Duodenal mucosa (tissue), 2 donors: ENCODE measurements around the gene ZBTB40.

Experiments
- H3K27ac ChIP-seq: one replicate; pipeline ENCODE4 v1.7.0; 2013; ENCODE audit warnings: low read depth, low read length
- H3K27me3 ChIP-seq, 2 donors: one replicate each; pipeline ENCODE4 v1.7.0; 2013; ENCODE audit warnings: low read length in 2 of 2, control low read depth in 1 of 2; ENCODE audit not compliant: insufficient read depth in 2 of 2, control insufficient read depth in 1 of 2
- H3K36me3 ChIP-seq, 2 donors: one replicate each; pipeline ENCODE4 v1.7.0; 2013; ENCODE audit warnings: low read length in 2 of 2, control low read depth in 1 of 2; ENCODE audit not compliant: insufficient read depth in 2 of 2, control insufficient read depth in 1 of 2
- H3K4me1 ChIP-seq, 2 donors: one replicate each; pipeline ENCODE4 v1.7.0; 2013; ENCODE audit warnings: low read length in 2 of 2, control low read depth in 1 of 2; ENCODE audit not compliant: insufficient read depth in 2 of 2, control insufficient read depth in 1 of 2
- H3K4me3 ChIP-seq, 2 donors: one replicate each; pipeline ENCODE4 v1.7.0; 2013; ENCODE audit warnings: low read length in 2 of 2, low read depth in 1 of 2
- H3K9ac ChIP-seq, 2 donors: one replicate each; pipeline ENCODE4 v1.7.0; 2013; ENCODE audit warnings: low read length in 2 of 2, low read depth in 1 of 2
- H3K9me3 ChIP-seq, 2 donors: one replicate each; pipeline ENCODE4 v1.7.0; 2013; ENCODE audit warnings: low read length in 2 of 2, control low read depth in 1 of 2; ENCODE audit not compliant: control insufficient read depth in 1 of 2

ZBTB40 gene

DNA sequence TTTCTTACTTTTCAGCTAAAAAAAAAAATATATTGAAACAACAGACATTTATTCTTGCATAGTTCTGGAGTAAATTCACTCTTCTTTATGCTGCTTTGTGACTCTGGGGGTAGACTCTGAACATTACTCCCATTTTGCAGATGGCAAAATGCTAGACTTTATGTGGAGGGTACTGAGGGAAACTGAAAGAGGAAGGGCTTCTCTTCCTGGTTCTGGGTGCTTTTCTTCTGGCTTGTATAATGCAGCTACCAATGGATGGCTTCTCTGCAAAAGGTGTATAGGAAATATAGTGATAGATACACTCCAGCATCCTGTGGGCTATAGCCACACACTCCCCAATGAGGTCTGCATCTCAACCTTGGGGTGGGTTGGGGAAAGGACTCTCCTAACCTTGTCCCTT is 19.7 kb upstream of the ZBTB40 start:
- Histone ChIP-seq H3K4me3 (no peak overlapping the region), H3K9me3 (no peaks in the 10 kb centered on the region), H3K4me1 (no peaks in the 10 kb centered on the region), H3K36me3 (no peaks in the 10 kb centered on the region), H3K27ac (no peak overlapping the region), H3K9ac (no peak overlapping the region), H3K27me3 (no peaks in the 10 kb centered on the region)

DNA sequence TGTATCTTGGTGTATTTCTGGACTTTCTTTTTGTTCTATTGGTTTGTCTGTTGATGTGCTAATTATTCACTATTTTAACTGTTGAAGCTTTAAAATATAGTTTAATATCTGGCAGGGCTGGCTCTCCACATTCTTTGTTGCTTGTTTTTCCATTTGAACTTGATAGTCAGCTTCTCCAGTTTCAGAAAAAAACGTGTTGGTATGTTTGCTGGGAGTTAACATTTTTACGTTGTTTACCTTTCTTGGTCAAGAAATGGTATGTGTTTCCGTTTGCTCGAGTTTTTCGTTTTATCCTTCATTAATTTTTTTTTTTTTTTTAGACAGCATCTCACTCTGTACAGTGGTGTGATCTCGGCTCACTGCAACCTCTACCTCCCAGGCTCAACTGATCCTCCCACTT is 16.9 kb upstream of the ZBTB40 start:
- Histone ChIP-seq H3K4me1 (no peaks in the 10 kb centered on the region), H3K4me3 (no peak overlapping the region), H3K9me3 (peaks cover 2 to 6% of the 10 kb centered on the region in 2 donors), H3K27ac (no peak overlapping the region), H3K27me3 (no peaks in the 10 kb centered on the region), H3K9ac (no peak overlapping the region), H3K36me3 (no peaks in the 10 kb centered on the region)

GRCh38 chr1:22436948-22437347 is 14.7 kb upstream of the ZBTB40 start:
- Histone ChIP-seq H3K9me3 (peaks cover 12 to 14% of the 10 kb centered on the region in 2 donors), H3K27me3 (no peaks in the 10 kb centered on the region), H3K9ac (no peak overlapping the region), H3K4me3 (no peak overlapping the region), H3K4me1 (no peaks in the 10 kb centered on the region), H3K27ac (no peak overlapping the region), H3K36me3 (no peaks in the 10 kb centered on the region)

GRCh38 chr1:22437573-22437972 is 14.1 kb upstream of the ZBTB40 start:
- H3K4me3 ChIP-seq: no peak overlapping the region
- H3K9me3 ChIP-seq: peaks cover 12 to 14% of the 10 kb centered on the region in 2 donors
- no peaks in the 10 kb centered on the region for H3K4me1 ChIP-seq
- no peaks in the 10 kb centered on the region for H3K36me3 ChIP-seq
- no peak overlapping the region for H3K27ac ChIP-seq
- no peaks in the 10 kb centered on the region for H3K27me3 ChIP-seq
- no peak overlapping the region for H3K9ac ChIP-seq

- H3K9me3 ChIP-seq: peaks cover 12 to 14% of the 10 kb centered on the region in 2 donors
- no peaks in the 10 kb centered on the region for H3K4me1 ChIP-seq
- no peaks in the 10 kb centered on the region for H3K36me3 ChIP-seq
- H3K27me3 ChIP-seq: no peaks in the 10 kb centered on the region
- no peak overlapping the region for H3K9ac ChIP-seq
- no peak overlapping the region for H3K27ac ChIP-seq
- no peak overlapping the region for H3K4me3 ChIP-seq
Measured at GRCh38 chr1:22440582-22440981, 11.1 kb upstream of the ZBTB40 start.

DNA sequence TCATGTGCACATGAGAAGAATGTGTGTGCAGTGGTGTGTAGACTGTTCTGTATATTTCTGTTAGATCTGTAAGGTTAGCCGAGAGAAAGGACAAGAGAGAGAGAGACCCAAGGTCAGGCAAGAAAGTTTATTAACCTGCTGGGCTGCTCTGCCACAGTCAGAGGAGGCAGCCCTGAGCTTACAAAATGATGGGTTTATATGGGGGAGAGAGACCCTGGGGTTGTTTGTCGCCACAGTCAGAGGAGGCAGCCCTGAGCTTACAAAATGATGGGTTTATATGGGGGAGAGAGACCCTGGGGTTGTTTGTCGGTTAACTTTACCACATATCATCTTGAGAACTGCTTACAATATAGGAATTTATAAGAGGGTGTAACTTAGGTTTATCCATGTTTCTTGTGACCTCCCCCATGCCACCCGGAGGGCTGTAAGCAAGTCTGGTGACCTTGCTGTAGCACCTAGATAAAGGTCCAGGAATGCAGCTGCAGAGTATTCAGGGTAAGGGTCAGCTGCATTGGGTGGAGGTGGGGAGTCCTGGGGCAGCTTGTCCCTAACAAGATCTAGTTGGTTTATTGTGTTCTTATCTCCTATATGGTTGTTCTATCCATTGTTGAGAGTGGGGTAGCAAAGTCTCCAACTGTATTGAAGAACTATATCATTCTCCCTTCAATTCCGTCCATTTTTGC is 9.3 kb upstream of the ZBTB40 start:
- no peaks in the 10 kb centered on the region for H3K27me3 ChIP-seq
- H3K36me3 ChIP-seq: no peaks in the 10 kb centered on the region
- no peak overlapping the region for H3K4me3 ChIP-seq
- H3K4me1 ChIP-seq: no peaks in the 10 kb centered on the region
- H3K9me3 ChIP-seq: peaks cover 12 to 14% of the 10 kb centered on the region in 2 donors
- no peak overlapping the region for H3K27ac ChIP-seq
- no peak overlapping the region for H3K9ac ChIP-seq

- Histone ChIP-seq H3K9me3 (peaks cover 12 to 14% of the 10 kb centered on the region in 2 donors), H3K36me3 (no peaks in the 10 kb centered on the region), H3K27me3 (no peaks in the 10 kb centered on the region), H3K9ac (no peak overlapping the region), H3K27ac (no peak overlapping the region), H3K4me1 (peaks cover 0 to 3% of the 10 kb centered on the region in 2 donors), H3K4me3 (no peak overlapping the region)
Measured at GRCh38 chr1:22443332-22443731, 8.3 kb upstream of the ZBTB40 start.

DNA sequence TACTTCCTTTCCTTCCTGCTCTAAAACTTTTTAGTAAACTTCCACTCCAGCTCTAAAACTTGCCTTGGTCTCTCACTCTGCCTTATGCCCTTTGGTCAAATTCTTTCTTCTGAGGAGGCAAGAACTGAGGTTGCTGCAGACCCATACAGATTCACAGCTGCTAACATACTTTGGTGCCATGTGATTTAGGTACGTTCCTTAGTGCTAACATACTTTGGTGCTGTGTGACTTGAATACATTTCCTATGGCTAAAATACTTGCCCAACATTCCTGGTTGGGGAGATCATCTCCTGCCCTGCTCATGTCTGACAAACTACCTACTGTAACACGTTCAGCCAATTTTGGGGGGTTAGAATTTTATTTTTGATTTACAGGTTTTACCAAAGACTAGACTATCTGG is 6.8 kb upstream of the ZBTB40 start:
- peaks cover 7 to 9% of the 10 kb centered on the region in 2 donors for H3K9me3 ChIP-seq
- H3K36me3 ChIP-seq: no peaks in the 10 kb centered on the region
- H3K9ac ChIP-seq: no peak overlapping the region
- H3K4me1 ChIP-seq: peaks cover 0 to 3% of the 10 kb centered on the region in 2 donors
- no peak overlapping the region for H3K27ac ChIP-seq
- H3K4me3 ChIP-seq: no peak overlapping the region
- no peaks in the 10 kb centered on the region for H3K27me3 ChIP-seq

GRCh38 chr1:22447621-22448111 is 4.0 kb upstream of the ZBTB40 start:
- H3K4me1 ChIP-seq: peaks cover 0 to 4% of the 10 kb centered on the region in 2 donors
- no peak overlapping the region for H3K4me3 ChIP-seq
- H3K36me3 ChIP-seq: no peaks in the 10 kb centered on the region
- no peak overlapping the region for H3K9ac ChIP-seq
- H3K27me3 ChIP-seq: no peaks in the 10 kb centered on the region
- no peak overlapping the region for H3K27ac ChIP-seq
- H3K9me3 ChIP-seq: no peaks in the 10 kb centered on the region

GRCh38 chr1:22449636-22450035 is 2.0 kb upstream of the ZBTB40 start:
- Histone ChIP-seq H3K9ac (no peak overlapping the region), H3K27ac (no peak overlapping the region), H3K4me1 (peaks cover 0 to 21% of the 10 kb centered on the region in 2 donors), H3K36me3 (no peaks in the 10 kb centered on the region), H3K27me3 (no peaks in the 10 kb centered on the region), H3K9me3 (no peaks in the 10 kb centered on the region), H3K4me3 (no peak overlapping the region)
